Measurements from ENCODE around the gene HAAO.
"Not testable (repeated sequence)": the region's sequence is repeated elsewhere in the genome, so short reads cannot be mapped to it uniquely, and the experiment has no call there.

Gene HAAO

DNA sequence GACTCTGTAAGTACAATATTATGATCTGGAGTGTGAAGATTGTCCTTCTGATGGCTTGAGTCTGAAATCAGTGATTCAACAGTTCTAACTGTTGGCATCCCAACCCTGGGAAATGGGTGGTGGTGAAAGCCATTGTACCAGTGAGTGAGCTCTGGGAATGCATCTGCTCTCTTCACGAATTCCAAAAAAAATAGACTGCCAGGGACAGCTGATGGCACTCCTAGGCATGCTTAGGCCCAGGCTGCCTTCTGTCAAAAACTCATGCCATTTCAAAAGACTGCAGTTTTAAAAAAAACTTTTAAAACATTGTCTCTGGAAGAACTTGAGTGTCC is 48.8 kb downstream of the HAAO start:
- DNase-seq = no peak

DNA sequence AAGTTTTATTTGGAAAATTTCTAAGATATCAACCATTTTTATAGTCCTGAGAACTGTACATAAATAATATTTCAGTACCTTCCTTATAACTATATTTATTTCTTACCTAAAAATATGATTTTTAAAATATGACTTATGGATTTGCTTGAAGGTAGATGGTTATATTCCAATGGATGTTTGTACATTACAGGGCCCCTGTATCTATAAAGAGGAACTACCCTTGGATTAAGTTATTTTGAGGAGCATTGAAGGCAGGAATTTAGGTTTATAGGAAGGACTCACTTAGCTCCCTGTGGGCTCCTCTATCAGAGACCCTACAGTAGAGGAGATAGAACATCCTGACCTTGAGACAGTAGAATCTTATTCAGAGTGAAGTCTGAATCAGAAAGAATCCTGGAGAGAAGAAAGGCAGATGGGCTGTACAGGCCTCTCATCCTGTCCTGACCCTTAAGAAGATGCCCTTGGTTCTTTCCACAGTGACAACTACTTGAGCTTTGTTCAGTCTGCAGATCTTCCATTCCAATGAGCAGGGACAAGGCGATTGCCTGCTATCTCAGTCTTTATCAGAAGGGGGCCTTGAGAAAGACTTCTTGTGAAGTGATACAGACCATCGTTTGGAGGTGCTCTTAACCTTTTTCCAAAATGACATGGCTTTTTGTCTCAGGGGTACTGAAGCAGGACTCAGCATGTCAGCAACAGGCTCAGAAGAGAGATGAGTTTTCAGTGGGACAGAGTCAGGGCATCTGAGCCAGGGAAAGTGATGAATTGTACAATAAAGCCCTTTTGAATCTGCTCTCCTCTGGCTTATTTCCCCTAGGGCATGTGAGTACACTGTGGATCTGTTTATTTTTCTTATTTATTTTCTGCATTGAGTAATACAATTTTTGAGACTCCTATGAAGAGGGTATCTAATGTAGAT is 49.4 kb downstream of the HAAO start:
- no peak for DNase-seq

DNA sequence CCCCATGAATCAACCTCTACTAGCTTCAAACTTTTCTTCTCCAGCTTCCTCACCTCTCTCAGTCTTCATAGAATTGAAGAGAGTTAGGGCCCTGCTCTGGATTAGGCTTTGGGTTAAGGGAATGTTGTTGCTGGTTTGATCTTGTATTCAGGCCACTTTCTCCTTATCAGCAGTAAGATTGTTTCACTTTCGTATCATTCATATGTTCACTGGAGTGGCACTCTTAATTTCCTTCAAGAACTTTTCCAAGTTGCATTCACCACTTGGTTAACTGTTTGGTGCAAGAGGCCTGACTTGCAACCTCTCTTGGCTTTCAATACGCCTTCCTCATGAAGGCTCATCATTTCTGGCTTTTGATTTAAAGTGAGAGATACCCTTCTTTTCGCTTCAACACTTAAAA is 51.2 kb downstream of the HAAO start:
- DNase-seq = no peak

DNA sequence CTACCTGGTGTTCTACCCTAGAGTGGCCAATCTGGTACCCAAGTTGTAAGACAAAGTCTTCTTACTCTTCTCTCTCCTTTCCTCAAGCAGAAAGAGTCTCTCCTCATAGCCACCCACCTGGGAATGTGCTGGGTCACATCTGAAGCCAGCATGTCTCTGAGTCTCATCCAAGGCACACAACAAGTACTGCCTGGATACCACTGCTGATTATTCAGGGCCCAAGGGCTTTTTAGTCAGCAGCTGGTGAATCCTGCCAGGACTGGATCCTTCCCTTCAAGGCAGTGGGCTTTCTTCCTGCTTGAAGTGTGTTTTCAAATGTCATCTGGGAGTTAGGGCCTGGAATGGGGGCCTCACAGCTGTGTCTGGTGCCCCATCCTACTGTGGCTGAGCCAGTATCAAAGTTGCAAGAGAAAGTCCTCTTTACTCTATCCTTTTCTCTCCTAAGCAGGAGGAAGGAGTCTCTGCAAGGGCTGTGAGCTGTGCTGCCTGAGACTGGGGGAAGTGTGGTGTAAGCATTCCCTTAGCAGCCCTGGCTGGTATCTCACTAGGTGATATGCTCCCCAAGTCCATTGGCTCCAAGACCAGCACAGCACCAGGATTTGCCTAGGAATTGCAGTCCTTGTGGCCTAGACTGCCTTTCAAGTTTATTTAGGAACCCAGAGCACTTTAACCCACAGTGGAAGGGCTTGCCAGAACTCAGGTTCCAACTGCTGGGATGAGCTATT is 55.6 kb downstream of the HAAO start:
- DNase-seq = no peak

DNA sequence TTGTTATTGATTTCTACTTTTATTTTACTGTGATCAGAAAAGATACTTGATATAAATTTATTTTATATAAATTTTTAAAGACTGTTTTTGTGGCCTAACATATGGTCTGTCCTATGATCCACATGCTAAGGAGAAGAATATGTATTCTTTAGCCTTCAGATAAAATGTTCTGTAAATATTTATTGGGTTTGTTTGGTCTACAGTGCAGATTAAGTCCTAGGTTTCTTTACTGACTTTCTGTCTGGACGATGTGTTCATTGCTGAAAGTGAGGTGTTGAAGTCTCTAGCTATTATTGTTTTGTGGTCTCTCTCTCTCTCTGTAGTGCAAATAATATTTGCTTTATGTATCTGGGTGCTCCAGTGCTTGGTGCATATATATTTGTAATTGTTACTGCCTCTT is 58.5 kb downstream of the HAAO start:
- no peak for DNase-seq

DNA sequence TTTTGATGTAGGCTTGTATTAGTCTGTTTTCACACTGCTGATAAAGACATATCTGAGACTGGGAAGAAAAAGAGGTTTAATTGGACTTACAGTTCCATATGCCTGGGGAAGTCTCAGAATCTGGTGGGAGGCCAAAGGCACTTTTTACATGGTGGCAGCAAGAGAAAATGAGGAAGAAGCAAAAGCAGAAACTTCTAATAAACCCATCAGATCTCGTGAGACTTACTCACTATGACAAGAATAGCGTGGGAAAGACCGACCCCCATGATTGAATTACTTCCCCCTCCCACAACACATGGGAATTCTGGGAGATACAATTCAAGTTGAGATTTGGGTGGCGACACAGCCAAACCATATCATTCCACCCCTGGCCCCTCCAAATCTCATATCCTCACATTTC is 61.1 kb downstream of the HAAO start:
- DNase-seq = not testable (repeated sequence)

DNA sequence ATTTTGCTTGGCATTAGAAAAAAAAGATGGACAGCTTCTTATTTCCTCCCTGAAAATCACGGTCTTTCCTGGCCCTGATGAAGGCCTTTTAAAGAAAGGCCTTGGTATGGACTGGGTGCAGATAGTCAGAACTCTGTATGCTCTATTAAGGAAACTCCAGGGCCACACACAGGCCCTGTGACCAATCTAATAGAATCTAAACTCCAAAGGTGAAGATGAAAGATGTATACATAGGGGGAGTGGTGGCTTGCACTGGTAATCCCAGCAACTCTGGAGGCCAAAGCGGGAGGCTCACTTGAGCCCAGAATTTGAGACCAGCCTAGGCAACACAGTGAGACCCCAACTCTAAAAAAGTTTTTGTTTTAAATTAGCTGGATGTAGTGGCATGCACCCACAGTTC is 65.7 kb downstream of the HAAO start:
- no peak for DNase-seq

DNA sequence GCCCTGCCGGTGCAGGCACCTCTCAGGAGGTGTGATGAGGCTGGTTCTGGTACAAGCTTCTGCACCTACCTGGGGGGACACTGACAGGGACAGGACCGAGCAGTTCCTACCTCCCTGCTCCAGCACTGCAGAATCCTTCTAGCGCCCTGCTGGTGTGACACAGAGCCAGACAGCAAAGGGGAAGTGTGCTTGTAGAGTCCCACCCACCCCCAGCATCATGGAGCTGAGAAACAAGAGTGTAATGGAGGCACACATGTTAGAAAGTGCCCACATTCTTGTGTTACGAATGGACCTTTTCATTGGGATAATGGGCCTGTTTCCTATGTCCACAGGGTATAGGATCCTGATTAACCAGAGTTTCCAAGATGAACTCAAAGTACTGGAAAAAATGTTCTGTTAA is 66.7 kb downstream of the HAAO start:
- no peak for DNase-seq

DNA sequence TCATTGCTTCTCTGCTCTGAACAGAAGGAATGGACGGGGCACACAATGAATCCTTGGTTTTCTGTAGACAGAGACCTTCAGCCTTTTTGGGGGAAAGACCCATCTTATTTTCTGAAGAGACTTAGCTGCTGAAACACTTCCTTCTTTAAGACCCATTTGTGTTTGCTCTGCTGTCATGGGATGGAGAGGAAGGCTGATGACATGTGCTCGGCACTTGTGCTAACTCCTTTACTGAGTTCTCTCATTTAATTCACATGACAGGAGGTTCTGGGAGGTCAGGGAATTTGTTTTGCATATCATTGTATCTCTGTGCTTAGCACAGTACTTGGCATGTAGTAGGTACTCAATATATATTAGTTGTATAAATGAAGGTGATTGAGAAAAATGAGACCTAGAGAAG is 67.5 kb downstream of the HAAO start:
- no peak for DNase-seq

DNA sequence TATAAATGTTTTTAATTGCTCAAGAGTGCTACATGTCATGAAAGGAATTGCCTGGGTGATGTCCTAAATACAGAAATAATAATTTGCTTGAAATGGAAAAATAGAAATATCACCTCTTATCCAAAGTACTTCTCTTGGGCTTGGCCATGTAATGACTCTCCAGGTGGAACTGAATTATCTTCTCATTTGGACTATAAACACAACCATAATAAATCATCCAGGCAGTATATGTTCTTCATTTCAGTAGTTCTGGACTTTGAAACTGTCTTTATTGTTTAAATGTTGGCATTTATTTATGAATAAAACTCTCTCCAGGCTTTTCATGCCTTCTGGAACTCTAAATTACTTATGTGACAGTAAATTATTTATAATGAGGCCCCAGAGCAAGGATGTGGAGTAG is 68.9 kb downstream of the HAAO start:
- no peak for DNase-seq

DNA sequence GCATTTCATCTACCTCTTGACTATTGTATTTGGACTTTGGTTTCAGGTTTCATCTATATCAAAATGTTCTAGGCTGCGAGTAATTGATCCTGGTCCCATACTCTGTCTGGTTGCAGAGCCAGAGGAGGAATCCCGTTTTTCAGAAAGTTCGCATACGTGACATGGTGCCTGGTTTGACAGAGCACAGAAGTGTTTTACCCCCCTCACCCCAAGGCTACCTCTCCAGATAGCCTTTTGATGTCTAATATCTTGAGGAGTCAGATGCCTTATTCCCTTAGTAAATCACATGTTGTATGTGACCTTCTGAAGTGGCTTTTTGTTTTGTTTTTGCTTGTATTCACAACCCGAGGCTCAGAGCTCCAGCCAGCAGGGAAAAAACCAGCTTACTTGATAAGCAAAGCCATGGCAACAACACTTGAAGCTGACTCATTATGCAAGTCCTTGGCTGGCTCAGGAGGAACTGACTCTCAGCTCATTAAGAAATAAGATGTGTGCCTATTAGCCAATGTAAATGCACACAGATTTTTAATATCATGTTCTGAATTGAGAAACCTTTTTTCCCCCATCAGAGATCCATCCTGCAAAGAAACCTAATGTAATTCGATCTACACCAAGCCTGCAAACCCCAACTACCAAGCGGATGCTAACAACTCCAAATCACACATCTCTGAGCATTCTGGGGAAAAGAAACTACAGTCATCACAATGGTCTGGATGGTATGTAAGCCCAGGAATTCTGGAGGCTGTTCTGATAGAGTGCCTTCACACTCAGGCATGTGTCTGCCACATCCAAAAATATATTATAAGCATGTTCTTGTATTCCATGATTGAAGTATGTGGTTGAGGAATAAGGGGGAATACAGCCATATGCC is 69.8 kb downstream of the HAAO start:
- peak; percentile 17 for DNase-seq

DNA sequence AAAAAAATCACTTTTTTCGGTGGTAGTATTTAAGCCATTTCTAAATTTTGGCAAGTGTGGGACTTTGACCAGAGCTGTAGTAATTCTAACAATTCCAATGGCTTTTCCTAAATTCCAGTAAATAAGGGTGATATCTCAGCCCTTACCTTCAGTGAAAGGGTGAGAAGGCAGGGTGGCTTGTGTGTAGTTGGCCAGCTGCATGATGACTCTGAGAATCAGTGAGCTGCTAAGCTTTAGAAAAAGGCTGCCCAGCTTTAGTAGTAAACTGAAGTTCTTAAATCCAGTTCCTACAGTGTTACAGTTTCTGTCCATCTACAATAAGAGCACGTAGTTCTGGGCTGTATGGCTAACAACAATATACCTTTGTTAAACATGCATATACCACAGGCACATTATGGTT is 70.5 kb downstream of the HAAO start:
- no peak for DNase-seq
